BLaER1 treated with 17β-estradiol and CSF1 and Interleukin-3, amounts not matched to agents 10 nM and 100 nM (cell line): ENCODE measurements around the gene YBX1.
"Not testable (repeated sequence)": the region's sequence is repeated elsewhere in the genome, so short reads cannot be mapped to it uniquely, and the experiment has no call there.

Experiments used
- H3K27ac ChIP-seq, 11 experiments: shearing (Covaris generic); formaldehyde crosslinking; 2 replicates each; pipeline ENCODE4 v1.8.1; 2022
- H3K27me3 ChIP-seq, 11 experiments: shearing (Covaris generic); formaldehyde crosslinking; 2 replicates each; pipeline ENCODE4 v1.8.1; 2022
- H3K36me3 ChIP-seq, 11 experiments: shearing (Covaris generic); formaldehyde crosslinking; 2 replicates each; pipeline ENCODE4 v1.8.1; 2022
- H3K4me1 ChIP-seq, 10 experiments: shearing (Covaris generic); formaldehyde crosslinking; 2 replicates each; pipeline ENCODE4 v1.8.1; 2022
- H3K4me2 ChIP-seq, 11 experiments: shearing (Covaris generic); formaldehyde crosslinking; 2 replicates each; pipeline ENCODE4 v1.8.1; 2022
- H3K4me3 ChIP-seq, 10 experiments: shearing (Covaris generic); formaldehyde crosslinking; 2 replicates each; pipeline ENCODE4 v1.8.1; 2022
- H3K9ac ChIP-seq, 11 experiments: shearing (Covaris generic); formaldehyde crosslinking; 2 replicates each; pipeline ENCODE4 v1.8.1; 2022
- H3K9me3 ChIP-seq, 11 experiments: shearing (Covaris generic); formaldehyde crosslinking; replicated peaks in 1 of 11; 2 replicates each; pipeline ENCODE4 v1.8.1; 2022
- H4K20me1 ChIP-seq, 11 experiments: shearing (Covaris generic); formaldehyde crosslinking; 2 replicates each; pipeline ENCODE4 v1.8.1; 2022
- Cebpa-rat ChIP-seq, 11 experiments: shearing (Covaris generic); IDR thresholded peaks; 2 replicates each; pipeline ENCODE4 v1.8.1; 2022

Gene YBX1

GRCh38 chr1:42747125-42747524, 64.9 kb downstream of the YBX1 start:
- H3K9me3 ChIP-seq = peaks cover 7% of the 10 kb centered on the region in 11 experiments
- no peak overlapping the region for H3K27ac ChIP-seq
- no peak overlapping the region for H3K4me2 ChIP-seq
- peaks cover 0 to 25% (median 0%) of the 10 kb centered on the region in 10 experiments; a peak in 8 of 20 replicates for H3K4me1 ChIP-seq
- H3K9ac ChIP-seq = no peak overlapping the region
- peaks cover 52 to 64% (median 59%) of the 10 kb centered on the region in 11 experiments for H3K36me3 ChIP-seq
- H3K27me3 ChIP-seq = no peaks in the 10 kb centered on the region
- H4K20me1 ChIP-seq = peaks cover 0 to 43% (median 0%) of the 10 kb centered on the region in 11 experiments; a peak in 5 of 22 replicates
- TF ChIP-seq Cebpa-rat (IDR thresholded peaks at IDR 0.05) = no peak
- no peak overlapping the region for H3K4me3 ChIP-seq

GRCh38 chr1:42748021-42748420, 65.8 kb downstream of the YBX1 start:
- peaks cover 60 to 73% (median 67%) of the 10 kb centered on the region in 11 experiments for H3K36me3 ChIP-seq

GRCh38 chr1:42748461-42749410, 66.5 kb downstream of the YBX1 start:
- H3K36me3 ChIP-seq = peaks cover 66 to 80% (median 75%) of the 10 kb centered on the region in 11 experiments
- peak overlapping the region in 4 of 11 experiments; percentile 45 to 66 (median 62); a peak in 6 of 22 replicates for H3K9ac ChIP-seq
- no peak for TF ChIP-seq Cebpa-rat (IDR thresholded peaks at IDR 0.05)
- H3K4me2 ChIP-seq = peak overlapping the region in 4 of 11 experiments; percentile 27 to 90 (median 80); a peak in 7 of 22 replicates
- H4K20me1 ChIP-seq = peaks cover 0 to 43% (median 0%) of the 10 kb centered on the region in 11 experiments; a peak in 5 of 22 replicates
- no peak overlapping the region for H3K4me3 ChIP-seq
- peaks cover 13 to 21% (median 15%) of the 10 kb centered on the region in 11 experiments for H3K9me3 ChIP-seq
- no peaks in the 10 kb centered on the region for H3K27me3 ChIP-seq
- H3K4me1 ChIP-seq = peaks cover 0 to 25% (median 0%) of the 10 kb centered on the region in 10 experiments; a peak in 8 of 20 replicates
- H3K27ac ChIP-seq = peak overlapping the region in 4 of 11 experiments; percentile 33 to 57 (median 46); a peak in 7 of 22 replicates

More at GRCh38 chr1:42748021-42748420, 65.8 kb downstream of the YBX1 start:
- Histone ChIP-seq H3K4me1 (peaks cover 0 to 25% (median 0%) of the 10 kb centered on the region in 10 experiments; a peak in 8 of 20 replicates), H3K4me3 (no peak overlapping the region), H3K27ac (peak overlapping the region in 2 of 11 experiments; percentile 38 to 57; a peak in 2 of 22 replicates), H3K4me2 (peak overlapping the region in 3 of 11 experiments; percentile 76 to 90 (median 84); a peak in 6 of 22 replicates), H3K27me3 (no peaks in the 10 kb centered on the region), H3K9me3 (peaks cover 13 to 16% (median 15%) of the 10 kb centered on the region in 11 experiments), H4K20me1 (peaks cover 0 to 43% (median 0%) of the 10 kb centered on the region in 11 experiments; a peak in 5 of 22 replicates), H3K9ac (no peak overlapping the region)
- TF ChIP-seq Cebpa-rat (IDR thresholded peaks at IDR 0.05) = no peak

GRCh38 chr1:42750041-42750440, 67.8 kb downstream of the YBX1 start:
- Histone ChIP-seq H3K4me2 (peak overlapping the region in 3 of 11 experiments; percentile 76 to 90 (median 84); a peak in 4 of 22 replicates), H3K36me3 (peaks cover 79 to 92% (median 88%) of the 10 kb centered on the region in 11 experiments), H3K4me1 (peaks cover 0 to 25% (median 0%) of the 10 kb centered on the region in 10 experiments; a peak in 8 of 20 replicates), H3K27ac (no peak overlapping the region), H3K27me3 (no peaks in the 10 kb centered on the region), H3K9me3 (peaks cover 13 to 21% (median 15%) of the 10 kb centered on the region in 11 experiments), H3K9ac (no peak overlapping the region), H3K4me3 (no peak overlapping the region), H4K20me1 (peaks cover 0 to 43% (median 0%) of the 10 kb centered on the region in 11 experiments; a peak in 5 of 22 replicates)
- TF ChIP-seq Cebpa-rat (IDR thresholded peaks at IDR 0.05) = no peak

GRCh38 chr1:42751511-42752070, 69.4 kb downstream of the YBX1 start:
- H3K4me1 ChIP-seq = peaks cover 0 to 25% (median 0%) of the 10 kb centered on the region in 10 experiments; a peak in 8 of 20 replicates
- peaks cover 81 to 92% (median 88%) of the 10 kb centered on the region in 11 experiments for H3K36me3 ChIP-seq

GRCh38 chr1:42752284-42752683, 70.1 kb downstream of the YBX1 start:
- Histone ChIP-seq H3K4me1 (peaks cover 0 to 28% (median 0%) of the 10 kb centered on the region in 10 experiments; a peak in 8 of 20 replicates), H3K27me3 (no peaks in the 10 kb centered on the region), H3K4me2 (no peak overlapping the region), H3K9me3 (peaks cover 13 to 21% (median 15%) of the 10 kb centered on the region in 11 experiments), H3K9ac (no peak overlapping the region), H3K27ac (no peak overlapping the region), H3K4me3 (no peak overlapping the region), H3K36me3 (peaks cover 78 to 92% (median 88%) of the 10 kb centered on the region in 11 experiments), H4K20me1 (peaks cover 0 to 29% (median 0%) of the 10 kb centered on the region in 11 experiments; a peak in 4 of 22 replicates)
- TF ChIP-seq Cebpa-rat (IDR thresholded peaks at IDR 0.05) = no peak

More at GRCh38 chr1:42751511-42752070, 69.4 kb downstream of the YBX1 start:
- H3K4me2 ChIP-seq, H3K27me3 ChIP-seq, H3K4me3 ChIP-seq, H3K27ac ChIP-seq, H3K9ac ChIP-seq: not testable (repeated sequence)
- peaks cover 13 to 21% (median 15%) of the 10 kb centered on the region in 11 experiments for H3K9me3 ChIP-seq
- peaks cover 0 to 35% (median 0%) of the 10 kb centered on the region in 11 experiments; a peak in 5 of 22 replicates for H4K20me1 ChIP-seq

- H3K4me2 ChIP-seq = no peak overlapping the region
- peaks cover 13 to 21% (median 15%) of the 10 kb centered on the region in 11 experiments for H3K9me3 ChIP-seq
- H3K36me3 ChIP-seq = peaks cover 78 to 92% (median 88%) of the 10 kb centered on the region in 11 experiments
Observed at GRCh38 chr1:42753070-42753469, 70.9 kb downstream of the YBX1 start.

More at GRCh38 chr1:42753070-42753469, 70.9 kb downstream of the YBX1 start:
- Histone ChIP-seq H4K20me1 (peaks cover 0 to 30% (median 0%) of the 10 kb centered on the region in 11 experiments; a peak in 4 of 22 replicates), H3K9ac (no peak overlapping the region), H3K27me3 (no peaks in the 10 kb centered on the region), H3K4me1 (peaks cover 0 to 26% (median 0%) of the 10 kb centered on the region in 10 experiments; a peak in 8 of 20 replicates), H3K27ac (no peak overlapping the region), H3K4me3 (no peak overlapping the region)
- TF ChIP-seq Cebpa-rat (IDR thresholded peaks at IDR 0.05) = no peak
